Pancreas (tissue), 10 donors: ENCODE measurements around the gene LMTK2. TPM values are rescaled to one million over a fixed set of nuclear protein-coding genes. Genes with fewer than 3 reads are reported as not detected.

ENCODE experiments used
- ATAC-seq, 4 donors: fragments of 200-7000 bp; cut with Tn5 transposase; one replicate each; pipeline versions ENCODE4 v1.8.0 to v1.9.1; 2020; ENCODE audit warnings: mild to moderate bottlenecking in 4 of 4, moderate library complexity in 4 of 4
- DNase-seq, 6 donors: peaks; one replicate each; pipeline ENCODE4 v3.0.0-alpha.2; 2020
- FAIRE-seq: peaks from 2 replicates; lab custom pipeline; 2012; peaks lifted over from hg19 to GRCh38; lab: Jason Lieb, UNC
- H3K27ac ChIP-seq, 4 donors: fragments of 200-600 bp; sonication (generic); 1 replicate in 3 of 4; 2 replicates in 1 of 4; pipeline versions ENCODE4 v1.5.0 to v1.8.0; 2020
- H3K27me3 ChIP-seq, 4 donors: fragments of 200-600 bp; one replicate each; pipeline ENCODE4 v1.8.0; 2021
- H3K36me3 ChIP-seq, 3 donors: fragments of 200-600 bp; sonication (generic) in 1 of 3; one replicate each; pipeline versions ENCODE4 v1.5.0 to v1.8.0; 2020 to 2021
- H3K4me1 ChIP-seq, 3 donors: fragments of 200-600 bp; one replicate each; pipeline ENCODE4 v1.8.0; 2021
- H3K4me3 ChIP-seq, 4 donors: fragments of 200-600 bp; sonication (generic) in 2 of 4; one replicate each; pipeline versions ENCODE4 v1.5.0 to v1.8.0; 2020 to 2021
- H3K9me3 ChIP-seq, 4 donors: fragments of 200-600 bp; one replicate each; pipeline ENCODE4 v1.8.0; 2021
- CTCF ChIP-seq, 4 donors: fragments of 200-600 bp; sonication (generic) in 3 of 4; IDR thresholded peaks; one replicate each; pipeline versions ENCODE4 v1.5.0 to v1.8.0; 2021; ENCODE audit warnings: antibody characterized with exemption in 4 of 4
- WGBS, 2 donors: extraction: QIAGEN DNeasy Blood & Tissue Kit; methylation state at CpG; one replicate each; pipeline ENCODE4 v1.1.7; 2013; 5-methylcytosine and 5-hydroxymethylcytosine counted together
- intact Hi-C, 3 donors: fragments of 100-400 bp; cut with DNase I; formaldehyde crosslinking; loops; one replicate each; pipeline versions ENCODE4 v1.11.1 to v1.14.2; 2022
- polyA plus RNA-seq, 2 donors: library from polyadenylated mRNA; stranded (reverse); fragments of 200-250 nt; gene quantifications; one replicate each; pipeline ENCODE4 v1.2.3, GENCODE V29; 2013
- total RNA-seq, 6 donors: library from RNA; stranded (reverse); fragmentation: NEBNext Ultra II Directional in 4 of 6; extraction: Animal tissue kit (Norgen Biotek cat#: 25700) in 4 of 6; gene quantifications; one replicate each; pipeline versions ENCODE4 v1.2.1 to v1.2.4, GENCODE V29; 2021 to 2023
- donor health status: healthy with polysubstance abuse.
- donor health status: DM: no; HTN: no; CAD: no; lungs with moderate emphysema.
- donor health status: DM: no; HTN: no; CAD: no.
- donor health status: control.
- donor health status: control.
- donor health status: Bipolar disorder and iron deficiency.
- donor health status: DM: yes; HTN: yes; CAD: no.
- donor health status: DM: no; HTN: no; CAD: no.
- donor health status: DM: no; HTN: no; CAD: no.
- donor health status: DM: yes; HTN: yes; CAD: no.

LMTK2 gene
- total and polyA plus RNA-seq, 8 donors = 5.9 to 20.0 (median 16.5) TPM

- ATAC-seq = no peak
- no peak for TF ChIP-seq CTCF (IDR thresholded peaks at IDR 0.05)
- Histone ChIP-seq H3K9me3 (no peaks in the 10 kb centered on the region), H3K4me3 (no peak overlapping the region), H3K27me3 (no peaks in the 10 kb centered on the region), H3K36me3 (peaks cover 0 to 21% (median 4%) of the 10 kb centered on the region in 3 donors), H3K27ac (no peak overlapping the region), H3K4me1 (peaks cover 9 to 30% (median 10%) of the 10 kb centered on the region in 3 donors)
- no peak for FAIRE-seq
- DNase-seq = no peak
- WGBS, 2 donors = 82 to 88% methylated on average over 4 of the region's 4 CpGs
- intact Hi-C loops = no loop called here
These were observed 30.6 kb downstream of the LMTK2 start for GRCh38 chr7:98137134-98137825.

GRCh38 chr7:98137826-98138151, 31.1 kb downstream of the LMTK2 start:
- H3K9me3 ChIP-seq = no peaks in the 10 kb centered on the region
- H3K27me3 ChIP-seq = no peaks in the 10 kb centered on the region
- no peak for FAIRE-seq
- ATAC-seq = peak in 1 of 4 donors; percentile 62
- no peak overlapping the region for H3K4me3 ChIP-seq
- 89 to 95% methylated on average over 4 of the region's 4 CpGs for WGBS, 2 donors
- intact Hi-C loops = no loop called here
- TF ChIP-seq CTCF (IDR thresholded peaks at IDR 0.05) = no peak
- peaks cover 9 to 25% (median 10%) of the 10 kb centered on the region in 3 donors for H3K4me1 ChIP-seq
- peaks cover 0 to 26% (median 4%) of the 10 kb centered on the region in 3 donors for H3K36me3 ChIP-seq
- H3K27ac ChIP-seq = no peak overlapping the region
- no peak for DNase-seq

GRCh38 chr7:98138672-98139071, 32.0 kb downstream of the LMTK2 start:
- 97% methylated on average over 6 of the region's 6 CpGs for WGBS, 2 donors
- no peak overlapping the region for H3K4me3 ChIP-seq
- DNase-seq (no peak), FAIRE-seq (no peak), ATAC-seq (no peak)
- intact Hi-C loops = no loop called here
- no peak overlapping the region for H3K27ac ChIP-seq
- H3K36me3 ChIP-seq = peaks cover 0 to 27% (median 4%) of the 10 kb centered on the region in 3 donors
- peaks cover 2 to 18% (median 8%) of the 10 kb centered on the region in 3 donors for H3K4me1 ChIP-seq
- no peaks in the 10 kb centered on the region for H3K27me3 ChIP-seq
- no peak for TF ChIP-seq CTCF (IDR thresholded peaks at IDR 0.05)
- H3K9me3 ChIP-seq = no peaks in the 10 kb centered on the region

GRCh38 chr7:98142658-98143057, 36.0 kb downstream of the LMTK2 start:
- TF ChIP-seq CTCF (IDR thresholded peaks at IDR 0.05) = no peak
- Histone ChIP-seq H3K4me3 (no peak overlapping the region), H3K27me3 (no peaks in the 10 kb centered on the region), H3K27ac (no peak overlapping the region), H3K4me1 (no peaks in the 10 kb centered on the region), H3K36me3 (peaks cover 0 to 27% (median 4%) of the 10 kb centered on the region in 3 donors), H3K9me3 (peaks cover 0 to 3% (median 0%) of the 10 kb centered on the region in 4 donors)
- FAIRE-seq (no peak), DNase-seq (no peak), ATAC-seq (no peak)
- 80 to 91% methylated on average over 2 of the region's 2 CpGs for WGBS, 2 donors
- intact Hi-C loops = no loop called here

- Histone ChIP-seq H3K27me3 (no peaks in the 10 kb centered on the region), H3K36me3 (peaks cover 0 to 16% (median 3%) of the 10 kb centered on the region in 3 donors), H3K4me3 (no peak overlapping the region), H3K9me3 (peaks cover 0 to 3% (median 0%) of the 10 kb centered on the region in 4 donors), H3K27ac (no peak overlapping the region), H3K4me1 (no peaks in the 10 kb centered on the region)
- intact Hi-C loops = no loop called here
- FAIRE-seq = no peak
- DNase-seq = no peak
- TF ChIP-seq CTCF (IDR thresholded peaks at IDR 0.05) = no peak
- WGBS, 2 donors = 83 to 88% methylated on average over 5 of the region's 5 CpGs
- ATAC-seq = no peak
These were observed 41.9 kb downstream of the LMTK2 start for GRCh38 chr7:98148607-98149006.
